GM19372 (cell line): ENCODE measurements around the gene BARX1.
"Not testable (repeated sequence)": the region's sequence is repeated elsewhere in the genome, so short reads cannot be mapped to it uniquely, and the experiment has no call there.

Experiments used
- ATAC-seq: cut with Tn5 transposase; IDR thresholded peaks from one replicate; pipeline ENCODE4 v1.9.1; 2021; ENCODE audit warnings: mild to moderate bottlenecking, low read depth, moderate library complexity; ENCODE audit not compliant: unreplicated experiment

BARX1 gene

GRCh38 chr9:93955111-93955980 lies at the start of gene BARX1:
Gene BARX1 (minus strand): TSS chr9:93955355. CDS start chr9:93955146, 209 bp downstream.
- ATAC-seq = no peak

- ATAC-seq = no peak
Observed at GRCh38 chr9:94002316-94003140, 47.4 kb upstream of the BARX1 start.

GRCh38 chr9:93996863-93997262 lies 41.7 kb upstream of the BARX1 start:
- ATAC-seq = no peak

GRCh38 chr9:93996367-93996766 lies 41.2 kb upstream of the BARX1 start:
- ATAC-seq = no peak

GRCh38 chr9:93994545-93994944 lies 39.4 kb upstream of the BARX1 start:
- no peak for ATAC-seq

GRCh38 chr9:93994132-93994531 lies 39.0 kb upstream of the BARX1 start:
- no peak for ATAC-seq

GRCh38 chr9:93992830-93993229 lies 37.7 kb upstream of the BARX1 start:
- ATAC-seq = no peak

GRCh38 chr9:93990448-93990847 lies 35.3 kb upstream of the BARX1 start:
- ATAC-seq = no peak

GRCh38 chr9:93988056-93988455 lies 32.9 kb upstream of the BARX1 start:
- ATAC-seq = no peak

GRCh38 chr9:93984860-93985259 lies 29.7 kb upstream of the BARX1 start:
- ATAC-seq = no peak

- no peak for ATAC-seq
Observed at GRCh38 chr9:93983875-93984274, 28.7 kb upstream of the BARX1 start.

GRCh38 chr9:93979721-93980120 lies 24.6 kb upstream of the BARX1 start:
- no peak for ATAC-seq

- no peak for ATAC-seq
Observed at GRCh38 chr9:93978551-93978950, 23.4 kb upstream of the BARX1 start.

- no peak for ATAC-seq
Observed at GRCh38 chr9:93976973-93977372, 21.8 kb upstream of the BARX1 start.

- no peak for ATAC-seq
Observed at GRCh38 chr9:93976081-93976480, 20.9 kb upstream of the BARX1 start.

GRCh38 chr9:93975262-93975661 lies 20.1 kb upstream of the BARX1 start:
- ATAC-seq = no peak

GRCh38 chr9:93974151-93974550 lies 19.0 kb upstream of the BARX1 start:
- ATAC-seq = no peak

- not testable (repeated sequence) for ATAC-seq
Observed at GRCh38 chr9:93972655-93973054, 17.5 kb upstream of the BARX1 start.

GRCh38 chr9:93969328-93969661 lies 14.1 kb upstream of the BARX1 start:
- ATAC-seq = no peak

GRCh38 chr9:93968451-93969327 lies 13.5 kb upstream of the BARX1 start:
- ATAC-seq = no peak
